8988T (cell line): ENCODE results near the gene OR52E1.
"Not testable (repeated sequence)": the region's sequence is repeated elsewhere in the genome, so short reads cannot be mapped to it uniquely, and the experiment has no call there.

ENCODE experiments used
- DNase-seq: peaks from one replicate; pipeline ENCODE4 v3.0.0; 2011

Gene OR52E1

GRCh38 chr11:5069272-5069671 is at the start of gene OR52E1:
OR52E1 (plus strand) TSS chr11:5069572.
- DNase-seq = no peak

GRCh38 chr11:5021996-5022395 is 47.4 kb upstream of the OR52E1 start:
- no peak for DNase-seq

- no peak for DNase-seq
Measured at GRCh38 chr11:5036669-5037068, 32.7 kb upstream of the OR52E1 start.

- DNase-seq = no peak
Measured at GRCh38 chr11:5037926-5038325, 31.4 kb upstream of the OR52E1 start.

- DNase-seq = no peak
Measured at GRCh38 chr11:5038341-5038740, 31.0 kb upstream of the OR52E1 start.

GRCh38 chr11:5040876-5041275 is 28.5 kb upstream of the OR52E1 start:
- DNase-seq = no peak

- DNase-seq = no peak
Measured at GRCh38 chr11:5042091-5042490, 27.3 kb upstream of the OR52E1 start.

- DNase-seq = no peak
Measured at GRCh38 chr11:5043380-5043779, 26.0 kb upstream of the OR52E1 start.

- no peak for DNase-seq
Measured at GRCh38 chr11:5046226-5046625, 23.1 kb upstream of the OR52E1 start, which contains the start of gene OR52J3. OR52J3 (plus strand) TSS chr11:5046526; CDS start chr11:5046526, 0 bp downstream.

GRCh38 chr11:5046754-5047330 is 22.5 kb upstream of the OR52E1 start:
- DNase-seq = no peak

GRCh38 chr11:5058679-5059078 is 10.7 kb upstream of the OR52E1 start:
- not testable (repeated sequence) for DNase-seq

GRCh38 chr11:5059391-5059790 is 10.0 kb upstream of the OR52E1 start, which contains the start of gene OR52E2:
OR52E2 (minus strand) TSS chr11:5059627; CDS start chr11:5059627, 0 bp downstream.
- DNase-seq = no peak

- DNase-seq = no peak
Measured at GRCh38 chr11:5065027-5065426, 4.3 kb upstream of the OR52E1 start.

GRCh38 chr11:5071799-5072198 is 2.4 kb downstream of the OR52E1 start:
- no peak for DNase-seq

GRCh38 chr11:5081405-5081804 is 12.0 kb downstream of the OR52E1 start:
- DNase-seq = no peak

GRCh38 chr11:5083602-5084001 is 14.2 kb downstream of the OR52E1 start:
- DNase-seq = no peak

- no peak for DNase-seq
Measured at GRCh38 chr11:5088556-5088955, 19.2 kb downstream of the OR52E1 start.

- no peak for DNase-seq
Measured at GRCh38 chr11:5090668-5091067, 21.3 kb downstream of the OR52E1 start.

- DNase-seq = no peak
Measured at GRCh38 chr11:5092821-5093585, 23.6 kb downstream of the OR52E1 start.

GRCh38 chr11:5096011-5096410 is 26.6 kb downstream of the OR52E1 start:
- no peak for DNase-seq

- no peak for DNase-seq
Measured at GRCh38 chr11:5102246-5102645, 32.9 kb downstream of the OR52E1 start.

GRCh38 chr11:5103066-5103465 is 33.7 kb downstream of the OR52E1 start:
- DNase-seq = no peak

- DNase-seq = no peak
Measured at GRCh38 chr11:5107285-5107684, 37.9 kb downstream of the OR52E1 start.

- no peak for DNase-seq
Measured at GRCh38 chr11:5115339-5115738, 46.0 kb downstream of the OR52E1 start.

GRCh38 chr11:5117588-5117987 is 48.2 kb downstream of the OR52E1 start:
- no peak for DNase-seq
